Measurements from ENCODE around the gene COPS4.

DNA sequence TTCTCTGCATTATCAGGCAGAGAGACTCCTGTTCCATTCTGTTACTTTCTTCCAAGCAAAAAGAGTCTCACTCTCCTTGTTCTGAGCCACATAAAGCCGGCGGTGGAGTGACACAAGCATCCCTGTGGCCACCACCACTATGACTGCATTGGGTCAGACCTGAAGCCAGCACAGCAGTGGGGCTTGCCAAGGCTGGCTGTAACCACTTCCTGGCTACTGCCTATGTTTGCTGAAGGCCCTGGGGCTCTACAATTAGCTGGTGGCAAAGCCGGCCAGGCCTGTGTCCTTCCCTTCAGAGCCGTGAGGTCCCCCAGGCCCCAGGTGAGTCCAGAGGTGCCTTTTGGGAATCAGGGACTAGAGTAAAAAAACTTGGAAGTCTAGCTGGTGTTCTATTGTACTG is 47.8 kb downstream of the COPS4 start:
- TF ChIP-seq ELF1 (IDR thresholded peaks at IDR 0.05; ENCODE audit: borderline replicate concordance, low read depth) = no peak
- no peak for TF ChIP-seq EZH2phosphoT487 (IDR thresholded peaks at IDR 0.05; ENCODE audit: borderline replicate concordance)
- TF ChIP-seq, protein P1, sequence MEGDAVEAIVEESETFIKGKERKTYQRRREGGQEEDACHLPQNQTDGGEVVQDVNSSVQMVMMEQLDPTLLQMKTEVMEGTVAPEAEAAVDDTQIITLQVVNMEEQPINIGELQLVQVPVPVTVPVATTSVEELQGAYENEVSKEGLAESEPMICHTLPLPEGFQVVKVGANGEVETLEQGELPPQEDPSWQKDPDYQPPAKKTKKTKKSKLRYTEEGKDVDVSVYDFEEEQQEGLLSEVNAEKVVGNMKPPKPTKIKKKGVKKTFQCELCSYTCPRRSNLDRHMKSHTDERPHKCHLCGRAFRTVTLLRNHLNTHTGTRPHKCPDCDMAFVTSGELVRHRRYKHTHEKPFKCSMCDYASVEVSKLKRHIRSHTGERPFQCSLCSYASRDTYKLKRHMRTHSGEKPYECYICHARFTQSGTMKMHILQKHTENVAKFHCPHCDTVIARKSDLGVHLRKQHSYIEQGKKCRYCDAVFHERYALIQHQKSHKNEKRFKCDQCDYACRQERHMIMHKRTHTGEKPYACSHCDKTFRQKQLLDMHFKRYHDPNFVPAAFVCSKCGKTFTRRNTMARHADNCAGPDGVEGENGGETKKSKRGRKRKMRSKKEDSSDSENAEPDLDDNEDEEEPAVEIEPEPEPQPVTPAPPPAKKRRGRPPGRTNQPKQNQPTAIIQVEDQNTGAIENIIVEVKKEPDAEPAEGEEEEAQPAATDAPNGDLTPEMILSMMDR (IDR thresholded peaks at IDR 0.05 in 2 of 3, conservative IDR thresholded peaks at IDR 0.05 in 1 of 3; ENCODE audit: borderline replicate concordance in 1 of 3, insufficient read depth in 1 of 3, low read depth in 2 of 3, low read length in 2 of 3) = no peak
- no peak for TF ChIP-seq POLR2AphosphoS5 (IDR thresholded peaks at IDR 0.05; ENCODE audit: low read depth, low read length)
- no peak for TF ChIP-seq EZH2 (IDR thresholded peaks at IDR 0.05)
